SJCRH30 (cell line): Measurements from ENCODE around the gene ALDH1A2. TPM values are rescaled to one million over a fixed set of nuclear protein-coding genes. Genes with fewer than 3 reads are reported as not detected.

Experiments used
- DNase-seq, 2 experiments: peaks; one replicate each; pipeline ENCODE4 v3.0.0-alpha.2; 2015 to 2020
- H3K27ac ChIP-seq: fragments of 250-450 bp; sonication (Bioruptor Pico); 2 replicates; pipeline ENCODE4 v1.5.1; 2020; ENCODE audit warnings: mild to moderate bottlenecking, moderate library complexity
- H3K27me3 ChIP-seq: fragments of 250-450 bp; sonication (Bioruptor Pico); 2 replicates; pipeline ENCODE4 v1.5.1; 2020; ENCODE audit warnings: mild to moderate bottlenecking, moderate library complexity
- H3K36me3 ChIP-seq: fragments of 250-450 bp; sonication (Bioruptor Pico); 2 replicates; pipeline ENCODE4 v1.5.1; 2020; ENCODE audit warnings: mild to moderate bottlenecking, moderate library complexity
- H3K4me1 ChIP-seq: fragments of 250-450 bp; sonication (Bioruptor Pico); 2 replicates; pipeline ENCODE4 v1.5.1; 2020; ENCODE audit warnings: mild to moderate bottlenecking, moderate library complexity
- H3K4me3 ChIP-seq: fragments of 250-450 bp; sonication (Bioruptor Pico); 2 replicates; pipeline ENCODE4 v1.5.1; 2020; ENCODE audit warnings: mild to moderate bottlenecking, moderate library complexity
- H3K9me3 ChIP-seq: fragments of 250-450 bp; sonication (Bioruptor Pico); replicated peaks from 2 replicates; pipeline ENCODE4 v1.5.1; 2020; ENCODE audit warnings: mild to moderate bottlenecking, moderate library complexity
- total RNA-seq: library from RNA; depleted of rRNA; stranded (reverse); fragments of >200 nt; shearing (Covaris generic); gene quantifications from 2 replicates; pipeline ENCODE4 v1.2.3, GENCODE V29; 2014; rRNA removed

Gene ALDH1A2
- total RNA-seq, 1 experiment from 2014 or later = 8.9 TPM

- no peak for DNase-seq
- Histone ChIP-seq H3K4me3 (no peak overlapping the region), H3K36me3 (no peaks in the 10 kb centered on the region), H3K9me3 (no peaks in the 10 kb centered on the region), H3K4me1 (peaks cover 23% of the 10 kb centered on the region), H3K27me3 (no peaks in the 10 kb centered on the region), H3K27ac (no peak overlapping the region)
Observed at GRCh38 chr15:57914350-57915055, 151.0 kb downstream of the ALDH1A2 start.

GRCh38 chr15:57911247-57911646 is 154.3 kb downstream of the ALDH1A2 start:
- no peaks in the 10 kb centered on the region for H3K27me3 ChIP-seq
- no peak overlapping the region for H3K4me3 ChIP-seq
- peaks cover 14% of the 10 kb centered on the region for H3K4me1 ChIP-seq
- no peaks in the 10 kb centered on the region for H3K36me3 ChIP-seq
- no peaks in the 10 kb centered on the region for H3K9me3 ChIP-seq
- no peak for DNase-seq
- H3K27ac ChIP-seq = no peak overlapping the region

GRCh38 chr15:57910672-57911071 is 154.8 kb downstream of the ALDH1A2 start:
- no peaks in the 10 kb centered on the region for H3K9me3 ChIP-seq
- no peak overlapping the region for H3K4me3 ChIP-seq
- no peaks in the 10 kb centered on the region for H3K36me3 ChIP-seq
- H3K27me3 ChIP-seq = no peaks in the 10 kb centered on the region
- H3K4me1 ChIP-seq = peaks cover 8% of the 10 kb centered on the region
- H3K27ac ChIP-seq = no peak overlapping the region
- no peak for DNase-seq

GRCh38 chr15:57909388-57909787 is 156.1 kb downstream of the ALDH1A2 start:
- no peaks in the 10 kb centered on the region for H3K4me1 ChIP-seq
- no peak overlapping the region for H3K4me3 ChIP-seq
- DNase-seq = no peak
- no peaks in the 10 kb centered on the region for H3K9me3 ChIP-seq
- H3K36me3 ChIP-seq = no peaks in the 10 kb centered on the region
- H3K27me3 ChIP-seq = no peaks in the 10 kb centered on the region
- no peak overlapping the region for H3K27ac ChIP-seq

GRCh38 chr15:57903626-57904025 is 161.9 kb downstream of the ALDH1A2 start:
- H3K36me3 ChIP-seq = no peaks in the 10 kb centered on the region
- no peak overlapping the region for H3K27ac ChIP-seq
- no peaks in the 10 kb centered on the region for H3K27me3 ChIP-seq
- no peaks in the 10 kb centered on the region for H3K4me1 ChIP-seq
- no peak overlapping the region for H3K4me3 ChIP-seq
- H3K9me3 ChIP-seq = 0 out of 2 replicates have a peak, but pooled peaks cover 2% of the 10 kb centered on the region
- DNase-seq = no peak

Other genes with a start within 250 kb of the ALDH1A2 start
- 0.53 and 0.67 TPM in 2 replicates for gene AQP9, start 72.7 kb upstream of the ALDH1A2 start, total RNA-seq